H1 (cell line): Measurements from ENCODE around the gene KRT14. TPM values are rescaled to one million over a fixed set of nuclear protein-coding genes. Genes with fewer than 3 reads are reported as not detected.

Experiments used
- CTCF ChIA-PET: fragments of 300-600 bp; sonication (Branson Sonifier 250); formaldehyde crosslinking; loops from one replicate; lab custom pipeline; 2021; ENCODE audit not compliant: partially characterized antibody; lab: Charles Lee
- POLR2A ChIA-PET: fragments of 300-600 bp; sonication (Branson Sonifier 250); formaldehyde crosslinking; loops from one replicate; lab custom pipeline; 2021; ENCODE audit warnings: inconsistent platforms; ENCODE audit not compliant: partially characterized antibody; lab: Charles Lee
- DNase-seq, 2 experiments: peaks; one replicate each; pipeline versions ENCODE4 v3.0.0 to v3.0.0-alpha.2; 2010 to 2022; ENCODE audit warnings: low spot score in 2 of 2, low read depth in 1 of 2, mixed read lengths in 1 of 2
- FAIRE-seq: peaks from 2 replicates; lab custom pipeline; 2011; peaks lifted over from hg19 to GRCh38; lab: Jason Lieb, UNC
- H2AFZ ChIP-seq: 2 replicates; pipeline ENCODE4 v1.8.1; 2012; ENCODE audit warnings: low read length, inconsistent platforms
- H2AK5ac ChIP-seq: 2 replicates; pipeline ENCODE4 v1.6.1; 2013; ENCODE audit warnings: low read depth, low read length
- H2BK120ac ChIP-seq: replicated peaks from 2 replicates; pipeline ENCODE3; 2013; ENCODE audit warnings: low read depth, low read length, inconsistent platforms
- H2BK12ac ChIP-seq: 2 replicates; pipeline ENCODE4 v1.6.1; 2013; ENCODE audit warnings: low read depth, low read length
- H2BK15ac ChIP-seq: 2 replicates; pipeline ENCODE4 v1.6.1; 2013; ENCODE audit warnings: low read length
- H2BK20ac ChIP-seq: 2 replicates; pipeline ENCODE4 v1.6.1; 2013; ENCODE audit warnings: low read length
- H2BK5ac ChIP-seq: 2 replicates; pipeline ENCODE4 v1.6.1; 2013; ENCODE audit warnings: low read depth, low read length
- H3K14ac ChIP-seq: 2 replicates; pipeline ENCODE4 v1.6.1; 2013; ENCODE audit warnings: inconsistent platforms; ENCODE audit not compliant: insufficient read length
- H3K18ac ChIP-seq: 2 replicates; pipeline ENCODE4 v1.6.1; 2013; ENCODE audit warnings: low read length; ENCODE audit errors: extremely low read depth
- H3K23ac ChIP-seq: 2 replicates; pipeline ENCODE4 v1.6.1; 2013; ENCODE audit warnings: inconsistent platforms; ENCODE audit not compliant: insufficient read length
- H3K23me2 ChIP-seq: 2 replicates; pipeline ENCODE4 v1.6.1; 2013; ENCODE audit warnings: low read depth, low read length
- H3K27ac ChIP-seq: 2 replicates; pipeline ENCODE4 v1.6.1; 2011; ENCODE audit warnings: low read depth, low read length, inconsistent platforms
- H3K27me3 ChIP-seq, 4 experiments: replicated peaks in 1 of 4; 1 replicate in 1 of 4; 2 replicates in 3 of 4; pipeline versions ENCODE4 v1.6.1 to v1.8.1; 2011 to 2013; ENCODE audit warnings: low read length in 3 of 4, mild to moderate bottlenecking in 3 of 4, inconsistent platforms in 2 of 4, mixed read lengths in 2 of 4, moderate library complexity in 1 of 4; ENCODE audit not compliant: control insufficient read depth in 3 of 4, insufficient read depth in 3 of 4; ENCODE audit errors: extremely low read depth in 1 of 4
- H3K36me3 ChIP-seq, 4 experiments: 2 replicates each; pipeline versions ENCODE4 v1.6.1 to v1.8.1; 2011 to 2013; ENCODE audit warnings: mild to moderate bottlenecking in 4 of 4, low read length in 3 of 4, moderate library complexity in 2 of 4, control low read depth in 1 of 4, inconsistent platforms in 1 of 4; ENCODE audit not compliant: insufficient read depth in 4 of 4, control insufficient read depth in 2 of 4
- H3K4ac ChIP-seq: replicated peaks from 2 replicates; pipeline ENCODE3; 2013; ENCODE audit warnings: low read length, low read depth, mixed read lengths, inconsistent platforms; ENCODE audit not compliant: insufficient read length
- H3K4me1 ChIP-seq, 4 experiments: replicated peaks in 1 of 4; 1 replicate in 1 of 4; 2 replicates in 3 of 4; pipeline versions ENCODE4 v1.6.1 to v1.8.1; 2011 to 2013; ENCODE audit warnings: low read length in 3 of 4, inconsistent platforms in 2 of 4, mixed read lengths in 1 of 4; ENCODE audit not compliant: insufficient read depth in 4 of 4, control insufficient read depth in 3 of 4
- H3K4me2 ChIP-seq, 2 experiments: 2 replicates each; pipeline versions ENCODE4 v1.6.1 to v1.8.1; 2011 to 2013; ENCODE audit warnings: low read depth in 2 of 2, low read length in 2 of 2, control low read depth in 1 of 2, inconsistent platforms in 1 of 2, mild to moderate bottlenecking in 1 of 2; ENCODE audit not compliant: insufficient read depth in 1 of 2
- H3K4me3 ChIP-seq, 4 experiments: fragments of 200-600, 300-600 bp in 1 of 4; sonication (generic), shearing (Covaris generic), sonication (Bioruptor Twin) in 1 of 4; 2 replicates each; pipeline versions ENCODE4 v1.5.1 to v1.8.1; 2011 to 2016; ENCODE audit warnings: low read length in 4 of 4, low read depth in 3 of 4, control low read depth in 2 of 4, inconsistent platforms in 2 of 4, mild to moderate bottlenecking in 2 of 4, mixed read lengths in 1 of 4, moderate library complexity in 1 of 4; ENCODE audit not compliant: insufficient read depth in 2 of 4; ENCODE audit errors: extremely low read depth in 1 of 4
- H3K56ac ChIP-seq: replicated peaks from 2 replicates; pipeline ENCODE3; 2013; ENCODE audit warnings: low read depth, mild to moderate bottlenecking, mixed read lengths, low read length, inconsistent platforms; ENCODE audit not compliant: insufficient read length
- H3K79me1 ChIP-seq: 2 replicates; pipeline ENCODE4 v1.6.1; 2013; ENCODE audit warnings: low read depth, low read length, control low read depth
- H3K79me2 ChIP-seq, 2 experiments: 2 replicates each; pipeline versions ENCODE4 v1.6.1 to v1.8.1; 2012 to 2013; ENCODE audit warnings: low read length in 2 of 2, mild to moderate bottlenecking in 2 of 2, inconsistent platforms in 1 of 2; ENCODE audit not compliant: insufficient read depth in 2 of 2, control insufficient read depth in 1 of 2
- H3K9ac ChIP-seq, 4 experiments: replicated peaks in 1 of 4; 1 replicate in 1 of 4; 2 replicates in 3 of 4; pipeline versions ENCODE4 v1.6.1 to v1.8.1; 2011 to 2013; ENCODE audit warnings: low read depth in 3 of 4, low read length in 3 of 4, control low read depth in 2 of 4, mild to moderate bottlenecking in 2 of 4, moderate library complexity in 2 of 4, inconsistent platforms in 1 of 4; ENCODE audit errors: extremely low read depth in 1 of 4
- H3K9me3 ChIP-seq, 2 experiments: 2 replicates each; pipeline versions ENCODE4 v1.6.1 to v1.8.1; 2012 to 2013; ENCODE audit warnings: mild to moderate bottlenecking in 2 of 2, moderate library complexity in 2 of 2, control low read depth in 1 of 2, inconsistent platforms in 1 of 2, low read depth in 1 of 2, low read length in 1 of 2, mixed read lengths in 1 of 2; ENCODE audit not compliant: insufficient read depth in 2 of 2
- H4K20me1 ChIP-seq, 2 experiments: replicated peaks in 1 of 2; 2 replicates each; pipeline versions ENCODE3 to v1.8.1; 2011 to 2013; ENCODE audit warnings: inconsistent platforms in 2 of 2, low read length in 2 of 2, mild to moderate bottlenecking in 1 of 2; ENCODE audit not compliant: insufficient read depth in 2 of 2, control insufficient read depth in 1 of 2
- H4K5ac ChIP-seq: 2 replicates; pipeline ENCODE4 v1.6.1; 2013; ENCODE audit warnings: low read length, low read depth, mixed read lengths, inconsistent platforms; ENCODE audit not compliant: insufficient read length
- H4K8ac ChIP-seq: 2 replicates; pipeline ENCODE4 v1.8.0; 2013; ENCODE audit warnings: mild to moderate bottlenecking, moderate library complexity, low read length, inconsistent platforms; ENCODE audit not compliant: insufficient read depth; ENCODE audit errors: extremely low read depth
- H4K91ac ChIP-seq: replicated peaks from 2 replicates; pipeline ENCODE3; 2013; ENCODE audit warnings: low read length, mixed read lengths, inconsistent platforms; ENCODE audit not compliant: insufficient read length
- ATF3 ChIP-seq: IDR thresholded peaks from 2 replicates; pipeline ENCODE4 v1.6.1; 2011; ENCODE audit warnings: low read depth, mild to moderate bottlenecking, low read length; ENCODE audit not compliant: insufficient read depth
- BACH1 ChIP-seq: IDR thresholded peaks from 2 replicates; pipeline ENCODE4 v1.6.1; 2012; ENCODE audit warnings: low read length, improper control_type of control experiment
- CBX8 ChIP-seq: fragments of 300-800, 300-1000 bp; sonication (generic); IDR thresholded peaks from 2 replicates; pipeline ENCODE4 v1.7.1; 2016; ENCODE audit warnings: low read depth, low read length, borderline replicate concordance
- CEBPB ChIP-seq: IDR thresholded peaks from 2 replicates; pipeline ENCODE4 v1.6.1; 2012; ENCODE audit warnings: low read depth, low read length
- CTBP2 ChIP-seq: IDR thresholded peaks from 2 replicates; pipeline ENCODE4 v1.7.0; 2011; ENCODE audit warnings: borderline replicate concordance, mild to moderate bottlenecking, moderate library complexity, mixed read lengths, low read length; ENCODE audit not compliant: insufficient read depth, insufficient read length
- EZH2 ChIP-seq: fragments of 200-600 bp; sonication (generic); IDR thresholded peaks from 2 replicates; pipeline ENCODE4 v1.7.1; 2012; ENCODE audit warnings: low read depth, mild to moderate bottlenecking, moderate library complexity, low read length, inconsistent platforms; ENCODE audit not compliant: severe bottlenecking
- RNF2 ChIP-seq: fragments of 200-900, 300-1000 bp; sonication (generic); IDR thresholded peaks from 2 replicates; pipeline ENCODE4 v1.7.1; 2016; ENCODE audit warnings: borderline replicate concordance, low read depth, mild to moderate bottlenecking, antibody characterized with exemption, low read length; ENCODE audit not compliant: poor library complexity, severe bottlenecking; ENCODE audit errors: missing control alignments
- TAF7 ChIP-seq: optimal IDR thresholded peaks from 2 replicates; pipeline ENCODE3; 2011; ENCODE audit warnings: low read depth, mild to moderate bottlenecking, inconsistent platforms, low read length, moderate library complexity, borderline replicate concordance
- TCF12 ChIP-seq: IDR thresholded peaks from 2 replicates; pipeline ENCODE4 v1.6.1; 2011; ENCODE audit warnings: low read depth, mild to moderate bottlenecking, low read length
- WGBS, 2 experiments: shearing (Covaris generic) in 1 of 2; methylation state at CpG; one replicate each; pipeline versions ENCODE4 v1.1.6 to v1.1.7; 2013 to 2015; ENCODE audit warnings: low lambda C conversion rate in 2 of 2, mixed read lengths in 2 of 2, inconsistent platforms in 1 of 2, low coverage in 1 of 2, missing lambda C conversion rate in 1 of 2; ENCODE audit not compliant: insufficient replicate concordance in 2 of 2, insufficient coverage in 1 of 2, insufficient read length in 1 of 2; ENCODE audit errors: extremely low coverage in 1 of 2, missing lambda C conversion rate in 1 of 2; 5-methylcytosine and 5-hydroxymethylcytosine counted together
- polyA plus RNA-seq, 7 experiments: library from polyadenylated mRNA; depleted of rRNA in 3 of 7; stranded (reverse) in 5 of 7; unstranded in 2 of 7; fragments of >200 nt in 5 of 7; fragments of 200-250 nt in 2 of 7; gene quantifications; 1 replicate in 5 of 7; 2 replicates in 1 of 7; 4 replicates in 1 of 7; pipeline versions ENCODE4 v1.2.1 to v1.2.3, GENCODE V29; 2011 to 2013; ENCODE audit warnings: missing spikeins in 2 of 7, mixed read lengths in 2 of 7
- total RNA-seq: library from RNA; stranded (reverse); fragmentation: NEBNext Ultra II Directional; extraction: Animal tissue kit (Norgen Biotek cat#: 25700); gene quantifications from 2 replicates; pipeline ENCODE4 v1.2.1, GENCODE V29; 2021

KRT14 gene
- total and polyA plus RNA-seq, 2 of the 8 experiments (the other 6 are each of a cell fraction or from before 2014, with no cell fraction given) = 0.35 TPM; not detected in 1

GRCh38 chr17:41631025-41631897 lies 44.6 kb upstream of the KRT14 start:
- no peak overlapping the region for H3K4ac ChIP-seq
- H2AK5ac ChIP-seq = no peak overlapping the region
- no peak overlapping the region for H3K4me2 ChIP-seq
- no peak overlapping the region for H4K91ac ChIP-seq
- no peak overlapping the region for H3K27ac ChIP-seq
- H2BK5ac ChIP-seq = no peak overlapping the region
- no peaks in the 10 kb centered on the region; a peak in 1 of 8 replicates for H3K36me3 ChIP-seq
- POLR2A ChIA-PET = interaction anchor here (0.9 kb wide), 1 partner anchor 60 kb away, joined by 3 read pairs; no protein-coding TSS in a partner anchor
- peaks cover 0 to 11% of the 10 kb centered on the region in 2 experiments for H4K20me1 ChIP-seq
- no peak for DNase-seq
- H3K4me3 ChIP-seq = no peak overlapping the region
- CTCF ChIA-PET = interaction anchor here (2.0 to 14.5 kb wide), 4 partner anchors 11 to 82 kb away, joined by 4 to 103 read pairs (median 10); no protein-coding TSS in a partner anchor
- no peak for TF ChIP-seq TCF12
- TF ChIP-seq BACH1 = no peak
- no peak for TF ChIP-seq CTBP2
- no peak for TF ChIP-seq EZH2
- TF ChIP-seq CEBPB = no peak
- no peak for TF ChIP-seq CBX8
- TF ChIP-seq ATF3 = no peak
- TF ChIP-seq TAF7 = no peak
- no peak for TF ChIP-seq RNF2
- TF ChIP-seq, all 59 proteins: peak for 0
- Histone ChIP-seq H4K5ac (no peak overlapping the region), H2BK12ac (no peak overlapping the region), H2BK120ac (no peak overlapping the region), H3K9ac (no peak overlapping the region), H3K23ac (no peak overlapping the region), H2BK15ac (no peak overlapping the region), H4K8ac (0 out of 2 replicates have a peak overlapping the region, but pooled peaks have one; percentile 12), H2BK20ac (no peak overlapping the region), H3K9me3 (no peaks in the 10 kb centered on the region), H3K4me1 (peaks cover 0 to 14% (median 4%) of the 10 kb centered on the region in 4 experiments; a peak in 2 of 7 replicates), H3K27me3 (peaks cover 0 to 3% (median 0%) of the 10 kb centered on the region in 4 experiments; a peak in 1 of 7 replicates), H3K56ac (no peak overlapping the region), H3K79me2 (no peaks in the 10 kb centered on the region), H3K23me2 (peaks cover 12% of the 10 kb centered on the region; the same call in 1 of the 2 replicates), H2AFZ (no peak overlapping the region), H3K14ac (no peak overlapping the region), H3K18ac (no peak overlapping the region), H3K79me1 (no peaks in the 10 kb centered on the region)
- no peak for FAIRE-seq
- WGBS, 2 experiments = 86% methylated on average over 8 of the region's 8 CpGs; no CpG with 5 or more reads in 1 of the 2 experiments
